ENCODE results near the gene AMPD3. TPM values are rescaled to one million over a fixed set of nuclear protein-coding genes. Genes with fewer than 3 reads are reported as not detected.
A peak's percentile ranks its signal among the peaks of the same experiment; 100 is the strongest.

The AMPD3 gene
- total RNA-seq, 4 donors from 2014 or later: 8.7 to 15.2 (median 9.8) TPM

GRCh38 chr11:10511181-10511621 is 56.1 kb downstream of the AMPD3 start:
- no peak overlapping the region for H3K27ac ChIP-seq
- H3K4me3 ChIP-seq: no peak overlapping the region
- WGBS, 2 donors: 85 to 90% methylated on average over 6 to 10 of the region's 10 CpGs
- H3K4me1 ChIP-seq: peaks cover 0 to 14% (median 9%) of the 10 kb centered on the region in 3 donors
- DNase-seq: no peak
- peaks cover 0 to 37% (median 0%) of the 10 kb centered on the region in 3 donors for H3K36me3 ChIP-seq
- no peaks in the 10 kb centered on the region for H3K27me3 ChIP-seq
- intact Hi-C loops (cut with DNase I): no loop called here
- TF ChIP-seq CTCF (IDR thresholded peaks at IDR 0.05): no peak
- no peaks in the 10 kb centered on the region for H3K9me3 ChIP-seq

- 22 to 24% methylated on average over 2 of the region's 2 CpGs for WGBS, 2 donors
- Histone ChIP-seq H3K27ac (peak overlapping the region in 1 of 4 donors; percentile 39), H3K36me3 (peaks cover 0 to 48% (median 5%) of the 10 kb centered on the region in 3 donors), H3K4me1 (peaks cover 0 to 29% (median 9%) of the 10 kb centered on the region in 3 donors), H3K4me3 (no peak overlapping the region), H3K9me3 (no peaks in the 10 kb centered on the region), H3K27me3 (no peaks in the 10 kb centered on the region)
- peak in 5 of 6 experiments; percentile 20 to 57 (median 36) for TF ChIP-seq CTCF (IDR thresholded peaks at IDR 0.05)
- TF ChIP-seq POLR2A (IDR thresholded peaks at IDR 0.05): no peak
- intact Hi-C loops (cut with DNase I): no loop called here
- DNase-seq: no peak
Observed at GRCh38 chr11:10514202-10514601, 59.1 kb downstream of the AMPD3 start.

DNA sequence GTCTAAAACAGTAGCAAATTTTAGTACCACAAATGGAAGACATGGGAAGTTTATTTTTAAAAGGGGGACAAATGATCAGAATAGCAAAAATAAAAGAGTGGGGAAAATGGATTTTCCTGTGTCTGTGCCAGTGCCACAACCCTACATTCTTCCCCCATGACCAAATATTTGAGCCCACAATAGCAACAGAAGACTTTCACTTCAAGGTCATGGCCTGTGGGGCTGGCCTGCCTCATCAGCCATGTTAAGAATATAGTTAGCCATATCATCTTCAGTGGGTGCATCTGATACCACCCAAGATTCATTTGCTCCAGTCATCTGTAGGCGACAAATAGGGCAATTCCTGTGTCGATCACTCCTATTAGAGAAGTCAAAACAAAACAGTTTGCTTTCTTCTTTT is 59.6 kb downstream of the AMPD3 start:
- Histone ChIP-seq H3K27me3 (no peaks in the 10 kb centered on the region), H3K9me3 (no peaks in the 10 kb centered on the region), H3K4me3 (no peak overlapping the region), H3K27ac (peak overlapping the region in 1 of 4 donors; percentile 39), H3K4me1 (peaks cover 0 to 29% (median 9%) of the 10 kb centered on the region in 3 donors), H3K36me3 (peaks cover 0 to 53% (median 5%) of the 10 kb centered on the region in 3 donors)
- DNase-seq: no peak
- no peak for TF ChIP-seq POLR2A (IDR thresholded peaks at IDR 0.05)
- no peak for TF ChIP-seq CTCF (IDR thresholded peaks at IDR 0.05)
- 92 to 95% methylated on average over 2 of the region's 2 CpGs for WGBS, 2 donors
- intact Hi-C loops (cut with DNase I): no loop called here

DNA sequence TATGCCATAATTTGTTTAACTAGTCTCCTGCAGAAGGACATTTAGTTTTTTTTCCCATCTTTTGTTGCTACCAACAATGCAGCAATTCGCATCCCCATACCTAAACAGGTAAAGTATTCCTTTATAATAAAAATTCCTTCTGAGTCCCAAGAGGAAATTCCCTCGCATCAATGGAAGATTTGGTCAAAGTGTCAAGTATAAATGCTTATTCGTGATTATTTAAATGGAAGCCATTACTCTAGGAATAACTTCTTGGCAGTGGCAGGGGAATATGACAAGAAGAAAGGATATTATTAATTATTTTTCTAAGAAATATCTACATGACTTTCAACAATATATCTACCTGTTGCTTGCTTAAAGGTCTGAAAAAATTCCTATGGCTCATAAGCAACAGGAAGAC is 60.4 kb downstream of the AMPD3 start:
- no peaks in the 10 kb centered on the region for H3K9me3 ChIP-seq
- WGBS, 2 donors: 83 to 94% methylated on average over 3 of the region's 3 CpGs
- intact Hi-C loops (cut with DNase I): no loop called here
- no peak overlapping the region for H3K27ac ChIP-seq
- peaks cover 0 to 29% (median 9%) of the 10 kb centered on the region in 3 donors for H3K4me1 ChIP-seq
- TF ChIP-seq CTCF (IDR thresholded peaks at IDR 0.05): no peak
- TF ChIP-seq POLR2A (IDR thresholded peaks at IDR 0.05): no peak
- no peaks in the 10 kb centered on the region for H3K27me3 ChIP-seq
- H3K36me3 ChIP-seq: peaks cover 0 to 60% (median 5%) of the 10 kb centered on the region in 3 donors
- no peak for DNase-seq
- H3K4me3 ChIP-seq: no peak overlapping the region

- intact Hi-C loops (cut with DNase I): no loop called here
- H3K4me3 ChIP-seq: no peak overlapping the region
Observed at GRCh38 chr11:10518123-10518522, 63.1 kb downstream of the AMPD3 start.

More at GRCh38 chr11:10518123-10518522, 63.1 kb downstream of the AMPD3 start:
- DNase-seq: no peak
- Histone ChIP-seq H3K27me3 (no peaks in the 10 kb centered on the region), H3K27ac (peak overlapping the region in 3 of 4 donors; percentile 28 to 66 (median 45)), H3K9me3 (no peaks in the 10 kb centered on the region), H3K36me3 (peaks cover 0 to 69% (median 5%) of the 10 kb centered on the region in 3 donors), H3K4me1 (peaks cover 6 to 48% (median 9%) of the 10 kb centered on the region in 3 donors)
- TF ChIP-seq CTCF (IDR thresholded peaks at IDR 0.05): no peak
- no peak for TF ChIP-seq POLR2A (IDR thresholded peaks at IDR 0.05)
